Neural cell (in vitro differentiated cells): ENCODE results near the gene IKZF1.

ENCODE experiments used
- CTCF ChIP-seq: fragments of 450-650 bp; IDR thresholded peaks from 2 replicates; pipeline ENCODE4 v1.5.1; 2014; ENCODE audit warnings: antibody characterized with exemption, mild to moderate bottlenecking, moderate library complexity; ENCODE audit not compliant: poor library complexity, severe bottlenecking
- EP300 ChIP-seq: fragments of 450-650 bp; conservative IDR thresholded peaks from 2 replicates; pipeline ENCODE4 v1.6.1; 2014; ENCODE audit warnings: antibody characterized with exemption, mild to moderate bottlenecking, moderate library complexity; ENCODE audit not compliant: poor library complexity, severe bottlenecking
- EZH2 ChIP-seq: fragments of 200-600, 300-800 bp; shearing (Covaris generic), sonication (generic); IDR thresholded peaks from 2 replicates; pipeline ENCODE4 v1.6.1; 2014; ENCODE audit warnings: antibody characterized with exemption, low read length, borderline replicate concordance, mild to moderate bottlenecking; ENCODE audit not compliant: insufficient read depth, poor library complexity, severe bottlenecking

- TF ChIP-seq EP300 (no peak), EZH2 (no peak), CTCF (no peak)
Measured at GRCh38 chr7:50284296-50284695, 20.2 kb upstream of the IKZF1 start.
